HEK293 (cell line): ENCODE data around the gene CARD11.

Source experiments
- CTCF ChIA-PET: fragments of 350-600 bp; formaldehyde crosslinking; extraction: SDS; loops from one replicate; lab custom pipeline; 2021; ENCODE audit warnings: antibody characterized with exemption; lab: Yijun Ruan, JAX
- POLR2A ChIA-PET: fragments of 300-600 bp; formaldehyde crosslinking; extraction: SDS; loops from one replicate; lab custom pipeline; 2020; ENCODE audit warnings: antibody characterized with exemption, inconsistent platforms; lab: Yijun Ruan, JAX
- H3K27ac ChIP-seq: fragments of 200-500 bp; sonication (Bioruptor generic); 2 replicates; pipeline ENCODE4 v1.5.1; 2014; ENCODE audit warnings: low read depth, low read length, control low read depth, inconsistent platforms; ENCODE audit errors: extremely low read depth
- H3K36me3 ChIP-seq, 2 experiments: fragments of 200-500 bp in 1 of 2; sonication (Bioruptor generic) in 1 of 2; 1 replicate in 1 of 2; 2 replicates in 1 of 2; pipeline ENCODE4 v1.5.1; 2014 to 2017; ENCODE audit warnings: inconsistent platforms in 2 of 2, low read length in 2 of 2; ENCODE audit not compliant: control insufficient read depth in 2 of 2, insufficient read depth in 1 of 2
- H3K4me1 ChIP-seq: fragments of 200-500 bp; sonication (Bioruptor generic); 2 replicates; pipeline ENCODE4 v1.5.1; 2014; ENCODE audit warnings: mild to moderate bottlenecking, low read length, inconsistent platforms; ENCODE audit not compliant: control insufficient read depth, insufficient read depth
- H3K4me3 ChIP-seq: 2 replicates; pipeline ENCODE4 v1.5.1; 2011; ENCODE audit warnings: low read depth, mild to moderate bottlenecking, control low read depth, low read length, moderate library complexity
- H3K9me3 ChIP-seq: fragments of 200-500 bp; sonication (Bioruptor generic); 2 replicates; pipeline ENCODE4 v1.5.1; 2014; ENCODE audit warnings: low read depth, low read length, inconsistent platforms; ENCODE audit not compliant: control insufficient read depth, insufficient read depth
- BCL11B ChIP-seq: fragments of 450-650 bp; formaldehyde crosslinking; IDR thresholded peaks from 2 replicates; pipeline ENCODE4 v1.5.1; 2016; ENCODE audit warnings: low read depth, missing biosample characterization, missing genetic modification characterization
- GLI4 ChIP-seq: fragments of 450-650 bp; formaldehyde crosslinking; IDR thresholded peaks from 2 replicates; pipeline ENCODE4 v1.5.1; 2016; ENCODE audit warnings: missing biosample characterization, missing genetic modification characterization
- RBAK ChIP-seq: fragments of 450-650 bp; formaldehyde crosslinking; IDR thresholded peaks from 2 replicates; pipeline ENCODE4 v1.5.1; 2016; ENCODE audit warnings: missing biosample characterization, missing genetic modification characterization
- SP2 ChIP-seq: fragments of 450-650 bp; formaldehyde crosslinking; IDR thresholded peaks from 2 replicates; pipeline ENCODE4 v1.5.1; 2016; ENCODE audit warnings: missing biosample characterization, missing genetic modification characterization
- SP7 ChIP-seq: fragments of 450-650 bp; formaldehyde crosslinking; IDR thresholded peaks from 2 replicates; pipeline ENCODE4 v1.5.1; 2016; ENCODE audit warnings: missing biosample characterization, missing genetic modification characterization
- ZBTB1 ChIP-seq: fragments of 450-650 bp; formaldehyde crosslinking; IDR thresholded peaks from 2 replicates; pipeline ENCODE4 v1.5.1; 2016; ENCODE audit warnings: missing biosample characterization, missing genetic modification characterization
- ZBTB17 ChIP-seq: fragments of 450-650 bp; formaldehyde crosslinking; IDR thresholded peaks from 2 replicates; pipeline ENCODE4 v1.5.1; 2016; ENCODE audit warnings: missing biosample characterization, missing genetic modification characterization
- ZFHX2 ChIP-seq: fragments of 450-650 bp; formaldehyde crosslinking; conservative IDR thresholded peaks from 2 replicates; pipeline ENCODE4 v1.5.1; 2016; ENCODE audit warnings: missing biosample characterization, missing genetic modification characterization
- ZNF223 ChIP-seq: fragments of 450-650 bp; formaldehyde crosslinking; IDR thresholded peaks from 2 replicates; pipeline ENCODE4 v1.5.1; 2016; ENCODE audit warnings: missing biosample characterization, missing genetic modification characterization
- ZNF239 ChIP-seq: fragments of 450-650 bp; formaldehyde crosslinking; IDR thresholded peaks from 2 replicates; pipeline ENCODE4 v1.5.1; 2016; ENCODE audit warnings: missing biosample characterization, missing genetic modification characterization
- ZNF449 ChIP-seq: fragments of 450-650 bp; formaldehyde crosslinking; IDR thresholded peaks from 2 replicates; pipeline ENCODE4 v1.5.1; 2017; ENCODE audit warnings: missing biosample characterization, mild to moderate bottlenecking, missing genetic modification characterization, moderate library complexity
- ZNF473 ChIP-seq: fragments of 450-650 bp; formaldehyde crosslinking; IDR thresholded peaks from 2 replicates; pipeline ENCODE4 v1.5.1; 2017; ENCODE audit warnings: missing biosample characterization, missing genetic modification characterization
- ZNF488 ChIP-seq: fragments of 450-650 bp; formaldehyde crosslinking; IDR thresholded peaks from 2 replicates; pipeline ENCODE4 v1.5.1; 2016; ENCODE audit warnings: missing biosample characterization, missing genetic modification characterization
- ZNF530 ChIP-seq: fragments of 450-650 bp; formaldehyde crosslinking; IDR thresholded peaks from 2 replicates; pipeline ENCODE4 v1.5.1; 2016; ENCODE audit warnings: low read depth, missing biosample characterization, missing genetic modification characterization
- ZNF561 ChIP-seq: fragments of 450-650 bp; IDR thresholded peaks from 2 replicates; pipeline ENCODE4 v1.5.1; 2018; ENCODE audit warnings: missing biosample characterization, missing genetic modification characterization, borderline replicate concordance
- ZSCAN4 ChIP-seq: fragments of 450-650 bp; formaldehyde crosslinking; IDR thresholded peaks from 2 replicates; pipeline ENCODE4 v1.5.1; 2017; ENCODE audit warnings: missing biosample characterization, missing genetic modification characterization
- TF ChIP-seq, protein P1 (sequence below): fragments of 450-650 bp; formaldehyde crosslinking; IDR thresholded peaks from 2 replicates; pipeline ENCODE4 v1.5.1; 2016; ENCODE audit warnings: missing biosample characterization, missing genetic modification characterization, low read depth
- TF ChIP-seq, protein P2 (sequence below): fragments of 450-650 bp; formaldehyde crosslinking; IDR thresholded peaks from 2 replicates; pipeline ENCODE4 v1.5.1; 2016; ENCODE audit warnings: missing biosample characterization, missing genetic modification characterization
- TF ChIP-seq, protein P3 (sequence below): fragments of 450-650 bp; formaldehyde crosslinking; IDR thresholded peaks from 2 replicates; pipeline ENCODE4 v1.5.1; 2017; ENCODE audit warnings: missing biosample characterization, missing genetic modification characterization

Gene CARD11

DNA sequence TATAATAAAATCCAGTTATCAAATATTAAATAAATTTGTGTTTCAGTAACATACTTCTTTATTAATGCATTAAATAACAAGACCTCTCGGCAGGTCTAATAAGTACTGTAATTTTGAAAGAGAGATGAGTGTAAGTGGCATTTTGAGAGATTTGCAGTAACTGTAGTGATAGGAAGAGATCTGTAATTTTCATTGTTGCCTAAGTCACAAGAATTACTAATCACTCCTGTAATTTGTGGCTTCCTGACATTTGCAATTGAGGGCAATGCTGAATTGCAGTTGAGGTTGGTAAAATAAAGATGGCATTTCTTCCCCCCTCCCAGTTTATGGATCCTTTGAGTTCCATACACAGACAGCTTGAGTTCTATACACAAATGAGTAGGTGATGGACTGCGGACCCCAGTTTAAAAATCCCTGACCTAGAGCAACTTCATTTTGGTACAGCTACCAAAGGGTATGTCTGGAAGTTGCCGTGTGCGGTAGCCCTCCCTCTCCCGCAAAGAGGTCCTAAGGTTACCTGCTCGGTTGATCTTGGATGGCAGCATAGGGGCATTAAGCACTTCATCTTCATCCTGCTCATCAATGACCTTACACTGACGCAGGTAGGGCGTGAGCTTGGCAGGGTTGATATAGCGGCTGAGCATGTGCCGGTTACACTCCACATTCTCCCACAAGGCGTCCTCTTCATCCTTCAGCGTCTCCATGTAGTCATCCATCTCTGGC is 96.4 kb downstream of the CARD11 start:
- CTCF ChIA-PET, result no interaction called here
- H3K27ac ChIP-seq, result no peak overlapping the region
- POLR2A ChIA-PET, result no interaction called here

More for the DNA sequence above, 96.4 kb downstream of the CARD11 start:
- Histone ChIP-seq H3K36me3 (no peaks in the 10 kb centered on the region), H3K4me1 (no peaks in the 10 kb centered on the region), H3K4me3 (no peak overlapping the region), H3K9me3 (no peaks in the 10 kb centered on the region)
- TF ChIP-seq ZFHX2 (tag by site-specific recombination) (no peak), ZBTB17 (no peak), BCL11B (no peak), ZNF239 (tag by site-specific recombination) (no peak), ZNF561 (tag by site-specific recombination) (no peak), ZNF488 (tag by site-specific recombination) (no peak), ZBTB1 (no peak), ZSCAN4 (tag by site-specific recombination) (no peak), ZNF449 (tag by site-specific recombination) (no peak), RBAK (no peak), SP2 (tag by site-specific recombination) (no peak), ZNF223 (no peak), SP7 (tag by site-specific recombination) (no peak), ZNF530 (no peak), GLI4 (tag by site-specific recombination) (no peak), ZNF473 (tag by site-specific recombination) (no peak)
- TF ChIP-seq, protein P1, sequence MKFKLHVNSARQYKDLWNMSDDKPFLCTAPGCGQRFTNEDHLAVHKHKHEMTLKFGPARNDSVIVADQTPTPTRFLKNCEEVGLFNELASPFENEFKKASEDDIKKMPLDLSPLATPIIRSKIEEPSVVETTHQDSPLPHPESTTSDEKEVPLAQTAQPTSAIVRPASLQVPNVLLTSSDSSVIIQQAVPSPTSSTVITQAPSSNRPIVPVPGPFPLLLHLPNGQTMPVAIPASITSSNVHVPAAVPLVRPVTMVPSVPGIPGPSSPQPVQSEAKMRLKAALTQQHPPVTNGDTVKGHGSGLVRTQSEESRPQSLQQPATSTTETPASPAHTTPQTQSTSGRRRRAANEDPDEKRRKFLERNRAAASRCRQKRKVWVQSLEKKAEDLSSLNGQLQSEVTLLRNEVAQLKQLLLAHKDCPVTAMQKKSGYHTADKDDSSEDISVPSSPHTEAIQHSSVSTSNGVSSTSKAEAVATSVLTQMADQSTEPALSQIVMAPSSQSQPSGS (tag by site-specific recombination), result no peak
- TF ChIP-seq, protein P2, sequence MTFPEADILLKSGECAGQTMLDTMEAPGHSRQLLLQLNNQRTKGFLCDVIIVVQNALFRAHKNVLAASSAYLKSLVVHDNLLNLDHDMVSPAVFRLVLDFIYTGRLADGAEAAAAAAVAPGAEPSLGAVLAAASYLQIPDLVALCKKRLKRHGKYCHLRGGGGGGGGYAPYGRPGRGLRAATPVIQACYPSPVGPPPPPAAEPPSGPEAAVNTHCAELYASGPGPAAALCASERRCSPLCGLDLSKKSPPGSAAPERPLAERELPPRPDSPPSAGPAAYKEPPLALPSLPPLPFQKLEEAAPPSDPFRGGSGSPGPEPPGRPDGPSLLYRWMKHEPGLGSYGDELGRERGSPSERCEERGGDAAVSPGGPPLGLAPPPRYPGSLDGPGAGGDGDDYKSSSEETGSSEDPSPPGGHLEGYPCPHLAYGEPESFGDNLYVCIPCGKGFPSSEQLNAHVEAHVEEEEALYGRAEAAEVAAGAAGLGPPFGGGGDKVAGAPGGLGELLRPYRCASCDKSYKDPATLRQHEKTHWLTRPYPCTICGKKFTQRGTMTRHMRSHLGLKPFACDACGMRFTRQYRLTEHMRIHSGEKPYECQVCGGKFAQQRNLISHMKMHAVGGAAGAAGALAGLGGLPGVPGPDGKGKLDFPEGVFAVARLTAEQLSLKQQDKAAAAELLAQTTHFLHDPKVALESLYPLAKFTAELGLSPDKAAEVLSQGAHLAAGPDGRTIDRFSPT, result no peak
- TF ChIP-seq, protein P3, sequence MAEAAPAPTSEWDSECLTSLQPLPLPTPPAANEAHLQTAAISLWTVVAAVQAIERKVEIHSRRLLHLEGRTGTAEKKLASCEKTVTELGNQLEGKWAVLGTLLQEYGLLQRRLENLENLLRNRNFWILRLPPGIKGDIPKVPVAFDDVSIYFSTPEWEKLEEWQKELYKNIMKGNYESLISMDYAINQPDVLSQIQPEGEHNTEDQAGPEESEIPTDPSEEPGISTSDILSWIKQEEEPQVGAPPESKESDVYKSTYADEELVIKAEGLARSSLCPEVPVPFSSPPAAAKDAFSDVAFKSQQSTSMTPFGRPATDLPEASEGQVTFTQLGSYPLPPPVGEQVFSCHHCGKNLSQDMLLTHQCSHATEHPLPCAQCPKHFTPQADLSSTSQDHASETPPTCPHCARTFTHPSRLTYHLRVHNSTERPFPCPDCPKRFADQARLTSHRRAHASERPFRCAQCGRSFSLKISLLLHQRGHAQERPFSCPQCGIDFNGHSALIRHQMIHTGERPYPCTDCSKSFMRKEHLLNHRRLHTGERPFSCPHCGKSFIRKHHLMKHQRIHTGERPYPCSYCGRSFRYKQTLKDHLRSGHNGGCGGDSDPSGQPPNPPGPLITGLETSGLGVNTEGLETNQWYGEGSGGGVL (tag by site-specific recombination), result no peak
